ENCODE measurements around the gene SLC13A4. TPM values are rescaled to one million over a fixed set of nuclear protein-coding genes. Genes with fewer than 3 reads are reported as not detected.

Gene SLC13A4
- total RNA-seq, 2 experiments from 2014 or later: not detected

GRCh38 chr7:135650831-135651573 is 77.0 kb downstream of the SLC13A4 start:
- H4K20me1 ChIP-seq (ENCODE audit: insufficient read depth, low read length): no peaks in the 10 kb centered on the region; the same call in 1 of the 2 replicates
- POLR2A ChIA-PET: interaction anchor here (1.0 kb wide), 1 partner anchor 129 kb away, joined by 3 read pairs; no protein-coding TSS in a partner anchor
- TF ChIP-seq CTCF (conservative IDR thresholded peaks at IDR 0.05; ENCODE audit: low read length): no peak
- no peak for TF ChIP-seq EZH2phosphoT487 (IDR thresholded peaks at IDR 0.05; ENCODE audit: borderline replicate concordance, low read depth, low read length)
- no peaks in the 10 kb centered on the region for H3K9me2 ChIP-seq (ENCODE audit: insufficient read depth, low read length)
- H2AFZ ChIP-seq (ENCODE audit: low read length): no peak overlapping the region
- peaks cover 52% of the 10 kb centered on the region for H3K36me3 ChIP-seq (ENCODE audit: insufficient read depth, low read length)
- BruUV-seq (replicated peaks): no TSS peak
- CTCF ChIA-PET (ENCODE audit: unreplicated experiment): no interaction called here
- H3K9me3 ChIP-seq (ENCODE audit: low read length): no peaks in the 10 kb centered on the region
- intact Hi-C loops (cut with micrococcal nuclease; ENCODE audit: unreplicated experiment): no loop called here
- H3K4me1 ChIP-seq (ENCODE audit: insufficient read depth, low read length, poor library complexity, severe bottlenecking): no peaks in the 10 kb centered on the region
- no peaks in the 10 kb centered on the region for H3K79me2 ChIP-seq (ENCODE audit: insufficient read depth, low read depth, low read length)
- no peak for DNase-seq (ENCODE audit: low spot score)
- no peak overlapping the region for H3K4me2 ChIP-seq (ENCODE audit: low read length)
- H3K27ac ChIP-seq (ENCODE audit: low read depth, low read length, poor library complexity, severe bottlenecking): no peak overlapping the region
- H3K4me3 ChIP-seq (ENCODE audit: low read depth, low read length, poor library complexity, severe bottlenecking): no peak overlapping the region

GRCh38 chr7:135648235-135648634 is 79.8 kb downstream of the SLC13A4 start:
- Histone ChIP-seq H3K79me2 (ENCODE audit: insufficient read depth, low read depth, low read length) (no peaks in the 10 kb centered on the region), H3K4me3 (ENCODE audit: low read depth, low read length, poor library complexity, severe bottlenecking) (no peak overlapping the region), H3K36me3 (ENCODE audit: insufficient read depth, low read length) (peaks cover 79% of the 10 kb centered on the region), H3K27ac (ENCODE audit: low read depth, low read length, poor library complexity, severe bottlenecking) (no peak overlapping the region), H4K20me1 (ENCODE audit: insufficient read depth, low read length) (no peaks in the 10 kb centered on the region; the same call in 1 of the 2 replicates), H3K4me2 (ENCODE audit: low read length) (no peak overlapping the region), H2AFZ (ENCODE audit: low read length) (no peak overlapping the region), H3K4me1 (ENCODE audit: insufficient read depth, low read length, poor library complexity, severe bottlenecking) (no peaks in the 10 kb centered on the region), H3K9me2 (ENCODE audit: insufficient read depth, low read length) (no peaks in the 10 kb centered on the region), H3K9me3 (ENCODE audit: low read length) (no peaks in the 10 kb centered on the region)
- POLR2A ChIA-PET: no interaction called here
- intact Hi-C loops (cut with micrococcal nuclease; ENCODE audit: unreplicated experiment): loop anchor here (5.0 kb wide), 1 partner anchor 366 kb away; no protein-coding TSS in a partner anchor
- CTCF ChIA-PET (ENCODE audit: unreplicated experiment): no interaction called here
- TF ChIP-seq EZH2phosphoT487 (IDR thresholded peaks at IDR 0.05; ENCODE audit: borderline replicate concordance, low read depth, low read length) (no peak), CTCF (conservative IDR thresholded peaks at IDR 0.05; ENCODE audit: low read length) (no peak)
- no peak for DNase-seq (ENCODE audit: low spot score)
- BruUV-seq (replicated peaks): no TSS peak

- Histone ChIP-seq H3K9me2 (ENCODE audit: insufficient read depth, low read length) (no peaks in the 10 kb centered on the region), H2AFZ (ENCODE audit: low read length) (no peak overlapping the region), H3K36me3 (ENCODE audit: insufficient read depth, low read length) (peaks cover 84% of the 10 kb centered on the region), H3K9me3 (ENCODE audit: low read length) (no peaks in the 10 kb centered on the region), H3K79me2 (ENCODE audit: insufficient read depth, low read depth, low read length) (no peaks in the 10 kb centered on the region), H3K27ac (ENCODE audit: low read depth, low read length, poor library complexity, severe bottlenecking) (no peak overlapping the region), H3K4me2 (ENCODE audit: low read length) (no peak overlapping the region), H3K4me1 (ENCODE audit: insufficient read depth, low read length, poor library complexity, severe bottlenecking) (no peaks in the 10 kb centered on the region), H4K20me1 (ENCODE audit: insufficient read depth, low read length) (no peaks in the 10 kb centered on the region; the same call in 1 of the 2 replicates), H3K4me3 (ENCODE audit: low read depth, low read length, poor library complexity, severe bottlenecking) (no peak overlapping the region)
- BruUV-seq (replicated peaks): no TSS peak
- ChIA-PET CTCF (ENCODE audit: unreplicated experiment) (no interaction called here), POLR2A (no interaction called here)
- DNase-seq (ENCODE audit: low spot score): no peak
- TF ChIP-seq CTCF (conservative IDR thresholded peaks at IDR 0.05; ENCODE audit: low read length): no peak
- no peak for TF ChIP-seq EZH2phosphoT487 (IDR thresholded peaks at IDR 0.05; ENCODE audit: borderline replicate concordance, low read depth, low read length)
- intact Hi-C loops (cut with micrococcal nuclease; ENCODE audit: unreplicated experiment): loop anchor here (5.0 kb wide), 1 partner anchor 365 kb away; no protein-coding TSS in a partner anchor
Measured at GRCh38 chr7:135647755-135648154, 80.2 kb downstream of the SLC13A4 start.

All from OCI-LY7 (cell line).